Loucy (cell line): Measurements from ENCODE around the gene CRADD.

Experiments used
- EZH2phosphoT487 ChIP-seq: fragments of 200-600 bp; IDR thresholded peaks from 2 replicates; pipeline ENCODE4 v1.6.1; 2018; ENCODE audit warnings: antibody characterized with exemption, mild to moderate bottlenecking, moderate library complexity, borderline replicate concordance
- TF ChIP-seq, protein P1 (sequence below): fragments of 200-600 bp; sonication (generic); conservative IDR thresholded peaks from 2 replicates; pipeline ENCODE4 v1.5.1; 2014; ENCODE audit warnings: mild to moderate bottlenecking, antibody characterized with exemption, low read length

DNA sequence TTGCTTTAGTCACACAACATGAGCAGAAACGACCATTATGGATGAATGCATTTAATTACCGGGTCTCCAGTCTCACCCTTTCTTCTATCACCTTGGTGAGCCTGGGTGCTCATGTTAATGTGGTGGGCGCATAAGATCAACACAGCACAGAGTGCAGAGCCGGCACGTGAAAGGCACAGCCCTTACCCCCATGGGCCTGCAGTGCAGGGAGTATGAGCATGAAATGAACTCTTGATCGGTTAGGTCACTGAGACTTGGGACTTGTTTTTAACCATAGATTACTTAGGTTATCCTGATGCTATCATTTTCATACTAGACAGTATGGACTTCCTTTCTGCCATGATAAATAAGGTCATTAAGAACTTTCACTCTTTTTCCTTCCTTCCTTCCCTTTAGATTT, 156.8 kb downstream of the CRADD start:
- TF ChIP-seq, protein P1, sequence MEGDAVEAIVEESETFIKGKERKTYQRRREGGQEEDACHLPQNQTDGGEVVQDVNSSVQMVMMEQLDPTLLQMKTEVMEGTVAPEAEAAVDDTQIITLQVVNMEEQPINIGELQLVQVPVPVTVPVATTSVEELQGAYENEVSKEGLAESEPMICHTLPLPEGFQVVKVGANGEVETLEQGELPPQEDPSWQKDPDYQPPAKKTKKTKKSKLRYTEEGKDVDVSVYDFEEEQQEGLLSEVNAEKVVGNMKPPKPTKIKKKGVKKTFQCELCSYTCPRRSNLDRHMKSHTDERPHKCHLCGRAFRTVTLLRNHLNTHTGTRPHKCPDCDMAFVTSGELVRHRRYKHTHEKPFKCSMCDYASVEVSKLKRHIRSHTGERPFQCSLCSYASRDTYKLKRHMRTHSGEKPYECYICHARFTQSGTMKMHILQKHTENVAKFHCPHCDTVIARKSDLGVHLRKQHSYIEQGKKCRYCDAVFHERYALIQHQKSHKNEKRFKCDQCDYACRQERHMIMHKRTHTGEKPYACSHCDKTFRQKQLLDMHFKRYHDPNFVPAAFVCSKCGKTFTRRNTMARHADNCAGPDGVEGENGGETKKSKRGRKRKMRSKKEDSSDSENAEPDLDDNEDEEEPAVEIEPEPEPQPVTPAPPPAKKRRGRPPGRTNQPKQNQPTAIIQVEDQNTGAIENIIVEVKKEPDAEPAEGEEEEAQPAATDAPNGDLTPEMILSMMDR, result no peak
- TF ChIP-seq EZH2phosphoT487, result no peak
